IMR-90 (cell line): ENCODE measurements around the gene SARDH. TPM values are rescaled to one million over a fixed set of nuclear protein-coding genes. Genes with fewer than 3 reads are reported as not detected.
A peak's percentile ranks its signal among the peaks of the same experiment; 100 is the strongest.

Source experiments
- ATAC-seq: fragments of 200-7000 bp; cut with Tn5 transposase; 2 replicates; pipeline ENCODE4 v1.9.1; 2020; ENCODE audit warnings: low read depth, mild to moderate bottlenecking, moderate library complexity
- BruUV-seq: library from RNA; stranded (reverse); fragments of 400-500 nt; replicated peaks from 2 replicates; lab custom pipeline; 2021; lab: Mats Ljungman, UMichigan
- CTCF ChIA-PET: fragments of 300-600 bp; formaldehyde crosslinking; extraction: SDS; loops from one replicate; lab custom pipeline; 2021; ENCODE audit warnings: antibody characterized with exemption; lab: Yijun Ruan, JAX
- POLR2A ChIA-PET: fragments of 300-600 bp; sonication (Branson Sonifier 250); formaldehyde crosslinking; loops from one replicate; lab custom pipeline; 2022; ENCODE audit warnings: antibody characterized with exemption; ENCODE audit not compliant: unreplicated experiment; lab: Charles Lee
- DNase-seq: peaks from one replicate; pipeline ENCODE4 v3.0.0; 2013
- H2AFZ ChIP-seq: replicated peaks from 2 replicates; pipeline ENCODE3; 2013; ENCODE audit warnings: low read length, mild to moderate bottlenecking; ENCODE audit not compliant: poor library complexity
- H2AK5ac ChIP-seq: 2 replicates; pipeline ENCODE4 v1.6.1; 2013; ENCODE audit warnings: low read depth, low read length, inconsistent platforms
- H2AK9ac ChIP-seq: replicated peaks from 2 replicates; pipeline ENCODE3; 2013; ENCODE audit warnings: mild to moderate bottlenecking, low read depth, low read length, moderate library complexity; ENCODE audit not compliant: poor library complexity
- H2BK120ac ChIP-seq: 2 replicates; pipeline ENCODE4 v1.6.1; 2013; ENCODE audit warnings: low read depth, low read length, inconsistent platforms
- H2BK15ac ChIP-seq: 3 replicates; pipeline ENCODE4 v1.6.1; 2013; ENCODE audit warnings: low read depth, low read length, inconsistent platforms
- H2BK20ac ChIP-seq: 2 replicates; pipeline ENCODE4 v1.6.1; 2013; ENCODE audit warnings: low read depth, mild to moderate bottlenecking, inconsistent platforms, low read length, moderate library complexity
- H2BK5ac ChIP-seq: 2 replicates; pipeline ENCODE4 v1.6.1; 2013; ENCODE audit warnings: mild to moderate bottlenecking, low read depth, low read length, inconsistent platforms; ENCODE audit not compliant: poor library complexity, severe bottlenecking
- H3K14ac ChIP-seq: replicated peaks from 2 replicates; pipeline ENCODE4 v1.6.1; 2013; ENCODE audit warnings: low read depth, low read length, inconsistent platforms
- H3K18ac ChIP-seq: 2 replicates; pipeline ENCODE4 v1.6.1; 2013; ENCODE audit warnings: low read depth, low read length, control low read depth
- H3K23ac ChIP-seq: 2 replicates; pipeline ENCODE4 v1.6.1; 2013; ENCODE audit warnings: low read depth, low read length, inconsistent platforms
- H3K27ac ChIP-seq: 2 replicates; pipeline ENCODE4 v1.5.1; 2013; ENCODE audit warnings: mild to moderate bottlenecking, control low read depth, low read length; ENCODE audit not compliant: insufficient read depth
- H3K27me3 ChIP-seq: 2 replicates; pipeline ENCODE4 v1.6.1; 2013; ENCODE audit warnings: low read length; ENCODE audit not compliant: control insufficient read depth, insufficient read depth
- H3K36me3 ChIP-seq: 2 replicates; pipeline ENCODE4 v1.6.1; 2013; ENCODE audit warnings: low read length, mixed read lengths; ENCODE audit not compliant: control insufficient read depth, insufficient read depth
- H3K4ac ChIP-seq: 2 replicates; pipeline ENCODE4 v1.6.1; 2013; ENCODE audit warnings: low read depth, low read length, inconsistent platforms
- H3K4me1 ChIP-seq: 2 replicates; pipeline ENCODE4 v1.6.1; 2013; ENCODE audit warnings: low read length, mixed read lengths; ENCODE audit not compliant: control insufficient read depth, insufficient read depth
- H3K4me2 ChIP-seq: 2 replicates; pipeline ENCODE4 v1.6.1; 2013; ENCODE audit warnings: low read depth, mild to moderate bottlenecking, control low read depth, low read length, moderate library complexity
- H3K4me3 ChIP-seq: 2 replicates; pipeline ENCODE4 v1.5.1; 2013; ENCODE audit warnings: low read depth, mild to moderate bottlenecking, control low read depth, low read length, moderate library complexity; ENCODE audit not compliant: insufficient read depth
- H3K56ac ChIP-seq: 2 replicates; pipeline ENCODE4 v1.6.1; 2013; ENCODE audit warnings: low read length, inconsistent platforms; ENCODE audit not compliant: insufficient read depth; ENCODE audit errors: extremely low read depth
- H3K79me1 ChIP-seq, 2 experiments: 2 replicates each; pipeline ENCODE4 v1.6.1; 2013; ENCODE audit warnings: low read length in 2 of 2, inconsistent platforms in 1 of 2, low read depth in 1 of 2
- H3K9ac ChIP-seq: 2 replicates; pipeline ENCODE4 v1.6.1; 2013; ENCODE audit warnings: low read depth, low read length, control low read depth
- H3K9me1 ChIP-seq: 2 replicates; pipeline ENCODE4 v1.6.1; 2013; ENCODE audit warnings: low read length, inconsistent platforms; ENCODE audit not compliant: insufficient read depth
- H3K9me3 ChIP-seq: 2 replicates; pipeline ENCODE4 v1.6.1; 2013; ENCODE audit warnings: low read length; ENCODE audit not compliant: control insufficient read depth, insufficient read depth
- H4K20me1 ChIP-seq: 2 replicates; pipeline ENCODE4 v1.6.1; 2013; ENCODE audit warnings: low read length, inconsistent platforms; ENCODE audit not compliant: insufficient read depth
- H4K5ac ChIP-seq: 2 replicates; pipeline ENCODE4 v1.6.1; 2013; ENCODE audit warnings: mild to moderate bottlenecking, low read depth, low read length, control low read depth
- H4K8ac ChIP-seq, 2 experiments: 2 replicates each; pipeline ENCODE4 v1.6.1; 2013; ENCODE audit warnings: low read depth in 2 of 2, low read length in 2 of 2, control low read depth in 1 of 2, inconsistent platforms in 1 of 2
- H4K91ac ChIP-seq: 2 replicates; pipeline ENCODE4 v1.6.1; 2013; ENCODE audit warnings: low read depth, low read length, inconsistent platforms; ENCODE audit not compliant: insufficient read depth
- BHLHE40 ChIP-seq: fragments of 150-350 bp; IDR thresholded peaks from 2 replicates; pipeline ENCODE4 v1.6.1; 2016; ENCODE audit warnings: mild to moderate bottlenecking, low read depth, low read length
- CHD1 ChIP-seq: IDR thresholded peaks from 2 replicates; pipeline ENCODE4 v1.6.1; 2012; ENCODE audit warnings: low read depth, low read length, improper control_type of control experiment
- CTCF ChIP-seq: conservative IDR thresholded peaks from 2 replicates; pipeline ENCODE4 v1.5.1; 2012; ENCODE audit warnings: mild to moderate bottlenecking, low read depth, low read length, improper control_type of control experiment
- FOS ChIP-seq: fragments of 150-350 bp; IDR thresholded peaks from 2 replicates; pipeline ENCODE4 v1.6.1; 2016; ENCODE audit warnings: low read depth, low read length
- MAFK ChIP-seq: IDR thresholded peaks from 2 replicates; pipeline ENCODE4 v1.6.1; 2012; ENCODE audit warnings: low read depth, low read length, improper control_type of control experiment
- MAZ ChIP-seq: IDR thresholded peaks from 2 replicates; pipeline ENCODE4 v1.6.1; 2012; ENCODE audit warnings: low read depth, mild to moderate bottlenecking, low read length, improper control_type of control experiment, moderate library complexity, borderline replicate concordance
- NFE2L2 ChIP-seq: fragments of 150-350 bp; IDR thresholded peaks from 2 replicates; pipeline ENCODE4 v1.6.1; 2016; ENCODE audit warnings: low read depth, mild to moderate bottlenecking, low read length
- POLR2A ChIP-seq: IDR thresholded peaks from 2 replicates; pipeline ENCODE4 v1.6.1; 2012; ENCODE audit warnings: mild to moderate bottlenecking, low read depth, low read length
- RAD21 ChIP-seq: IDR thresholded peaks from 2 replicates; pipeline ENCODE4 v1.6.1; 2012; ENCODE audit warnings: low read length, improper control_type of control experiment
- RCOR1 ChIP-seq: IDR thresholded peaks from 2 replicates; pipeline ENCODE4 v1.6.1; 2012; ENCODE audit warnings: mild to moderate bottlenecking, low read length, improper control_type of control experiment; ENCODE audit not compliant: insufficient replicate concordance
- RFX5 ChIP-seq: IDR thresholded peaks from 2 replicates; pipeline ENCODE4 v1.8.0; 2012; ENCODE audit warnings: low read depth, mild to moderate bottlenecking, low read length, moderate library complexity
- SMC3 ChIP-seq: fragments of 150-350 bp; IDR thresholded peaks from 2 replicates; pipeline ENCODE4 v1.6.1; 2016; ENCODE audit warnings: low read depth, mild to moderate bottlenecking, antibody characterized with exemption, low read length, moderate library complexity
- USF2 ChIP-seq: fragments of 150-350 bp; IDR thresholded peaks from 2 replicates; pipeline ENCODE4 v1.6.1; 2017; ENCODE audit warnings: mild to moderate bottlenecking, antibody characterized with exemption, low read length, low read depth
- WGBS, 2 experiments: methylation state at CpG; one replicate each; pipeline versions ENCODE4 v1.1.5 to v1.1.7; 2013; ENCODE audit warnings: missing lambda C conversion rate in 2 of 2; ENCODE audit not compliant: insufficient read length in 1 of 2; ENCODE audit errors: extremely low coverage in 2 of 2; 5-methylcytosine and 5-hydroxymethylcytosine counted together
- dilution Hi-C: fragments of 300-500 bp; cut with HindIII; formaldehyde crosslinking; loops from one replicate; pipeline ENCODE4 v1.14.3; 2018; ENCODE audit warnings: low sequenced_read_pairs; ENCODE audit not compliant: unreplicated experiment
- in situ Hi-C: fragments of 300-500 bp; cut with MboI; formaldehyde crosslinking; loops from 3 replicates; pipeline ENCODE4 v1.14.3; 2019; ENCODE audit warnings: low sequenced_read_pairs, inconsistent platforms, mixed read lengths
- intact Hi-C: fragments of 100-400 bp; cut with micrococcal nuclease; formaldehyde crosslinking; loops from 2 replicates; pipeline ENCODE4 v1.10.0; 2022
- polyA plus RNA-seq, 3 experiments: library from polyadenylated mRNA; depleted of rRNA; stranded (reverse); fragments of >200 nt; gene quantifications; 2 replicates each; pipeline ENCODE4 v1.2.3, GENCODE V29; 2012; ENCODE audit warnings: low replicate concordance in 1 of 3
- total RNA-seq: library from RNA; depleted of rRNA; stranded (reverse); fragments of >200 nt; gene quantifications from 2 replicates; pipeline ENCODE4 v1.2.3, GENCODE V29; 2012
- TF ChIP-seq, protein P1 (sequence below): fragments of 150-350 bp; IDR thresholded peaks from 2 replicates; pipeline ENCODE4 v1.6.1; 2016; ENCODE audit warnings: low read depth, mild to moderate bottlenecking, low read length, moderate library complexity, borderline replicate concordance

Gene SARDH
- total and polyA plus RNA-seq, 2 of the 4 experiments (the other 2 are of a cell fraction), result 5.0 to 7.5 TPM

DNA sequence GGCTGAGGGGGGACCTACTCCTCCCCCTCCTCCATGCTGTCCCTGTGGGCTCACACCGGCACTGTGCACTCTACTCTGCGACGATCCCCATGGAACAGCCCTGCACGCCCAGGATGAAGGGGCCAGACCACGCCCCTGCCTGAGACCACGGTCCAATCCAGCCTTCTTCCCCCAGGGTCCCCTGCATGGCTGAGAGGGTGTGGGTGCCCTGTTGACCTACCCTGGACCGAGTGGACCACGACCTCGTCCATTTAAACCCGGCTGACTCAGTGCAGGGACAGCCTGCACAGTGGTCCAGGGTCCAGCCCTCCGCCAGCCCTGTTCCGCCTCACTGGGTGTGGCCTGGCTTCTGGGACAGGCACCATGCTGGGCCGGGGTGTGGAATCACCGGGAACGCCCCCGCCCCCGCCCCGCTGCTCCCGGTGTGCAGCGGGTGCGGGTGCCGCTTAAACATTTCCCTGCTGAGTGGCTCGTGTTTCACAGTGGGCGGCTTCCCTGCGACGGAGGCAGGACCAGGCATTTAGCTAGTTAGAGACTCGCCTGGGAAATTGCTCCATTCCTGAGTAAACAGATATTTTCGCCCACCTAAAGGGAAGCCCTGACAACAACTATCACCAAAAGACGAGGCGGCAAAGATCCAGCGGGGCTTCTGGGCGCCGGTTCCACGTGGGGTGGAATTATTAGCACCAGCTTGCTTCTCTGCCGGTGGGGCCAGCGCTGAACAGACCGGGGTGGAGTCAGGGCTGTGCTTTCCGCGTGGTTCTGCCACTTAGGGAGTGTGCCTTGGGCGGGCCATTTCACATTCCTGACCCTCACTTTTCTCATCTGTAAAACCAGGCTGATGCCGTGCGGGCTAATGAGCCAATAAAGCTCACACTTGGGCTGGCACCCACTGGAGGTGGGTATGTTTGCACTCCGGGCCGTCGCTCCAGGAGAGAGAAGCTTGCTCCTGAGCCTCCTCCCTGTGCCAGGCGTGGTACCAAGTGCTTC, 79.4 kb downstream of the SARDH start:
- no TSS peak for BruUV-seq
- H3K9me1 ChIP-seq, result no peaks in the 10 kb centered on the region
- H3K79me1 ChIP-seq, result no peaks in the 10 kb centered on the region
- H3K18ac ChIP-seq, result no peak overlapping the region
- DNase-seq (peak; percentile 19), ATAC-seq (peak; percentile 91)
- H4K91ac ChIP-seq, result no peak overlapping the region
- peaks cover 32% of the 10 kb centered on the region for H3K27me3 ChIP-seq
- H2AK9ac ChIP-seq, result peak overlapping the region; percentile 21
- intact Hi-C loops, result no loop called here
- no peak overlapping the region for H2BK15ac ChIP-seq
- H2BK5ac ChIP-seq, result no peak overlapping the region
- H2AFZ ChIP-seq, result peak overlapping the region; percentile 78
- H4K8ac ChIP-seq, result no peak overlapping the region
- no peaks in the 10 kb centered on the region for H4K20me1 ChIP-seq
- 13% methylated on average over 21 of the region's 46 CpGs; no CpG with 5 or more reads in 1 of the 2 experiments for WGBS, 2 experiments
- ChIA-PET CTCF (interaction anchor here (1.0 kb wide), 1 partner anchor 11 kb away, joined by 5 read pairs; no protein-coding TSS in a partner anchor), POLR2A (no interaction called here)
- no peaks in the 10 kb centered on the region for H3K9me3 ChIP-seq
- no peak overlapping the region for H3K4ac ChIP-seq
- dilution Hi-C loops, result no loop called here
- no peak overlapping the region for H4K5ac ChIP-seq
- H3K4me1 ChIP-seq, result 0 out of 2 replicates have a peak, but pooled peaks cover 1% of the 10 kb centered on the region
- in situ Hi-C loops, result no loop called here
- H3K14ac ChIP-seq, result no peak overlapping the region
- H3K4me2 ChIP-seq, result peak overlapping the region; percentile 63
- H3K9ac ChIP-seq, result no peak overlapping the region
- H3K36me3 ChIP-seq, result no peaks in the 10 kb centered on the region
- no peak overlapping the region for H2BK120ac ChIP-seq
- H2AK5ac ChIP-seq, result no peak overlapping the region
- no peak overlapping the region for H3K23ac ChIP-seq
- H3K56ac ChIP-seq, result no peak overlapping the region
- H3K4me3 ChIP-seq, result no peak overlapping the region
- no peak overlapping the region for H3K27ac ChIP-seq
- H2BK20ac ChIP-seq, result no peak overlapping the region
- TF ChIP-seq POLR2A (no peak), FOS (no peak), USF2 (no peak), NFE2L2 (no peak), RCOR1 (no peak), CHD1 (no peak), MAZ (no peak), RAD21 (no peak), BHLHE40 (no peak), RFX5 (no peak), CTCF (no peak), MAFK (no peak), SMC3 (no peak)
- TF ChIP-seq, protein P1, sequence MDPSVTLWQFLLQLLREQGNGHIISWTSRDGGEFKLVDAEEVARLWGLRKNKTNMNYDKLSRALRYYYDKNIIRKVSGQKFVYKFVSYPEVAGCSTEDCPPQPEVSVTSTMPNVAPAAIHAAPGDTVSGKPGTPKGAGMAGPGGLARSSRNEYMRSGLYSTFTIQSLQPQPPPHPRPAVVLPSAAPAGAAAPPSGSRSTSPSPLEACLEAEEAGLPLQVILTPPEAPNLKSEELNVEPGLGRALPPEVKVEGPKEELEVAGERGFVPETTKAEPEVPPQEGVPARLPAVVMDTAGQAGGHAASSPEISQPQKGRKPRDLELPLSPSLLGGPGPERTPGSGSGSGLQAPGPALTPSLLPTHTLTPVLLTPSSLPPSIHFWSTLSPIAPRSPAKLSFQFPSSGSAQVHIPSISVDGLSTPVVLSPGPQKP, result no peak
